ENCODE data around the gene LRRFIP1. TPM values are rescaled to one million over a fixed set of nuclear protein-coding genes. Genes with fewer than 3 reads are reported as not detected.

Gene LRRFIP1
- total and polyA plus RNA-seq, 2 of the 13 experiments (the other 11 are each of a cell fraction or from before 2014, with no cell fraction given): 15.9 to 40.5 TPM

GRCh38 chr2:237642038-237642734, 14.8 kb downstream of the LRRFIP1 start (continued):
- no peak for TF ChIP-seq TRAFD1 (CRISPR knock-in tag; IDR thresholded peaks at IDR 0.05; ENCODE audit: borderline replicate concordance)

GRCh38 chr2:237643066-237643465, 15.7 kb downstream of the LRRFIP1 start:
- H3K27me3 ChIP-seq (ENCODE audit: control insufficient read depth in 1 of 2, insufficient read depth in 2 of 2, low read length in 2 of 2): no peaks in the 10 kb centered on the region
- H3K9me3 ChIP-seq (ENCODE audit: low read length): no peaks in the 10 kb centered on the region
- no peaks in the 10 kb centered on the region for H3K36me3 ChIP-seq (replicated peaks in 1 of 2; ENCODE audit: control insufficient read depth in 1 of 2, insufficient read depth in 2 of 2, low read length in 2 of 2)
- H2AFZ ChIP-seq (ENCODE audit: low read length): no peak overlapping the region
- 96% methylated on average over 13 of the region's 13 CpGs for WGBS (ENCODE audit: low lambda C conversion rate)
- H3K27ac ChIP-seq (ENCODE audit: extremely low read length, insufficient read depth, low read length): no peak overlapping the region
- ChIA-PET CTCF (ENCODE audit: low intra/inter-chr PET ratio, low total read pairs) (no interaction called here), POLR2A (no interaction called here)
- in situ Hi-C loops (cut with HindIII; ENCODE audit: extremely low pct_ligation_motif_present, low pct_unique_long_range_greater_than_20kb): no loop called here
- no peak overlapping the region for H3K4me3 ChIP-seq (replicated peaks in 1 of 3; ENCODE audit: insufficient read depth in 1 of 3, low read depth in 2 of 3, low read length in 3 of 3)
- intact Hi-C loops (cut with micrococcal nuclease; ENCODE audit: unreplicated experiment): no loop called here
- no peak overlapping the region for H3K9ac ChIP-seq (ENCODE audit: insufficient read depth, low read depth, low read length)
- BruUV-seq (replicated peaks): no TSS peak
- H3K79me2 ChIP-seq (ENCODE audit: insufficient read depth, low read length): no peaks in the 10 kb centered on the region
- ATAC-seq: no peak
- DNase-seq (ENCODE audit: low spot score): no peak
- H4K20me1 ChIP-seq (ENCODE audit: insufficient read depth, low read length): no peaks in the 10 kb centered on the region
- no peak overlapping the region for H3K4me2 ChIP-seq (ENCODE audit: low read depth, low read length)
- peaks cover 30% of the 10 kb centered on the region for H3K4me1 ChIP-seq (ENCODE audit: insufficient read depth, low read length)
- FAIRE-seq: no peak
- no peak for TF ChIP-seq PCBP1 (IDR thresholded peaks at IDR 0.05; ENCODE audit: borderline replicate concordance, low read depth, low read length)
- no peak for TF ChIP-seq AKAP8 (CRISPR knock-in tag; IDR thresholded peaks at IDR 0.05)
- TF ChIP-seq NFYB (CRISPR knock-in tag; IDR thresholded peaks at IDR 0.05): no peak
- no peak for TF ChIP-seq SIN3A (IDR thresholded peaks at IDR 0.05; ENCODE audit: borderline replicate concordance, low read depth, low read length)
- TF ChIP-seq ZNF280D (CRISPR knock-in tag; IDR thresholded peaks at IDR 0.05): no peak
- TF ChIP-seq TBL1XR1 (IDR thresholded peaks at IDR 0.05; ENCODE audit: borderline replicate concordance, low read length, partially characterized antibody): no peak
- no peak for TF ChIP-seq ZBTB33 (CRISPR knock-in tag; IDR thresholded peaks at IDR 0.05)
- TF ChIP-seq RXRA (CRISPR knock-in tag; IDR thresholded peaks at IDR 0.05): no peak
- TF ChIP-seq RBM22 (optimal IDR thresholded peaks at IDR 0.05; ENCODE audit: low read length): no peak
- TF ChIP-seq HMG20B (CRISPR knock-in tag; conservative IDR thresholded peaks at IDR 0.05): no peak
- TF ChIP-seq NFYC (CRISPR knock-in tag; IDR thresholded peaks at IDR 0.05): no peak
- TF ChIP-seq SOX5 (CRISPR knock-in tag; IDR thresholded peaks at IDR 0.05; ENCODE audit: borderline replicate concordance): no peak
- TF ChIP-seq ATF4 (CRISPR knock-in tag; IDR thresholded peaks at IDR 0.05): no peak
- no peak for TF ChIP-seq NFKBIZ (CRISPR knock-in tag; IDR thresholded peaks at IDR 0.05)
- TF ChIP-seq HNRNPH1 (optimal IDR thresholded peaks at IDR 0.05; ENCODE audit: low read depth, low read length): no peak

Data from HepG2 (cell line).